Measurements from ENCODE around the gene AAMP. TPM values are rescaled to one million over a fixed set of nuclear protein-coding genes. Genes with fewer than 3 reads are reported as not detected.
"Not testable (repeated sequence)": the region's sequence is repeated elsewhere in the genome, so short reads cannot be mapped to it uniquely, and the experiment has no call there.

Gene AAMP, protein sequence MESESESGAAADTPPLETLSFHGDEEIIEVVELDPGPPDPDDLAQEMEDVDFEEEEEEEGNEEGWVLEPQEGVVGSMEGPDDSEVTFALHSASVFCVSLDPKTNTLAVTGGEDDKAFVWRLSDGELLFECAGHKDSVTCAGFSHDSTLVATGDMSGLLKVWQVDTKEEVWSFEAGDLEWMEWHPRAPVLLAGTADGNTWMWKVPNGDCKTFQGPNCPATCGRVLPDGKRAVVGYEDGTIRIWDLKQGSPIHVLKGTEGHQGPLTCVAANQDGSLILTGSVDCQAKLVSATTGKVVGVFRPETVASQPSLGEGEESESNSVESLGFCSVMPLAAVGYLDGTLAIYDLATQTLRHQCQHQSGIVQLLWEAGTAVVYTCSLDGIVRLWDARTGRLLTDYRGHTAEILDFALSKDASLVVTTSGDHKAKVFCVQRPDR
- 100 to 1,000 TPM in 3 of 4 donors, 10 to 100 TPM in 1; 91.8 to 151 (median 115) TPM for total RNA-seq

- peaks cover 2 to 62% (median 24%) of the 10 kb centered on the region in 4 donors for H3K4me1 ChIP-seq
- H3K9me3 ChIP-seq: no peaks in the 10 kb centered on the region
- peak; percentile 100 for DNase-seq
- H3K36me3 ChIP-seq: peaks cover 0 to 46% (median 3%) of the 10 kb centered on the region in 3 donors
- no peaks in the 10 kb centered on the region for H3K27me3 ChIP-seq
- TF ChIP-seq CTCF (IDR thresholded peaks at IDR 0.05): peak in 4 of 6 experiments; percentile 5 to 27 (median 14)
- peak; percentile 54 to 77 for TF ChIP-seq POLR2A (IDR thresholded peaks at IDR 0.05)
- H3K4me3 ChIP-seq: peak within 1 kb of the TSS; percentile 80 to 96 (median 83)
- peak within 1 kb of the TSS; percentile 81 to 90 (median 84) for H3K27ac ChIP-seq
These were observed at the start of gene AAMP, which contains the start of gene PNKD for GRCh38 chr2:218269900-218270720. AAMP (minus strand) TSS chr2:218270137; CDS start chr2:218270086, 51 bp downstream. PNKD (plus strand) TSS chr2:218270519; CDS start chr2:218270536, 17 bp downstream.

DNA sequence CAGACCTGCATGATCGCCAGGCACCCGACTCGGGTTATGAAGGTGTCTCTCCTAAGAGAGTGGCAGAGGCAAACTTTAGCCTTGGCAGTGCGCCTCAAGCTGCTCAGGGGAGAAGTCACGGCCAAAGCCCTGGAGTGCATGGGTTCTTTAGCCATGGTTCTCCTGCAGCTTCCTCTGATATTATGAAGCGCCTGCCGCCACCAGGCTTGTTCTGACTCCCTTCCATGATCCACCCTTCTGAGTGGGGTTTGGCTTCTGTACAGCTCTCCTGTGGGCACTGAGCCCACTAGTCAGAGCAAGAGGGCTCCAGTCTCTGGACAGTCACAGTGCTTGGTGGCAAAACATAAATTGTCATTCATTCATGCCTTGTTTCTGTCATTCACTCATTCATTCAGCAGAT, 48.3 kb upstream of the AAMP start:
- TF ChIP-seq POLR2A (IDR thresholded peaks at IDR 0.05) (no peak), CTCF (IDR thresholded peaks at IDR 0.05) (no peak)
- no peak overlapping the region for H3K4me3 ChIP-seq
- no peaks in the 10 kb centered on the region for H3K9me3 ChIP-seq
- peaks cover 0 to 15% (median 0%) of the 10 kb centered on the region in 4 donors for H3K4me1 ChIP-seq
- no peak overlapping the region for H3K27ac ChIP-seq
- H3K27me3 ChIP-seq: no peaks in the 10 kb centered on the region
- no peaks in the 10 kb centered on the region for H3K36me3 ChIP-seq
- DNase-seq: no peak

GRCh38 chr2:218317835-218318234, 47.9 kb upstream of the AAMP start:
- Histone ChIP-seq H3K27me3 (no peaks in the 10 kb centered on the region), H3K27ac (no peak overlapping the region), H3K4me1 (peaks cover 0 to 15% (median 0%) of the 10 kb centered on the region in 4 donors), H3K9me3 (no peaks in the 10 kb centered on the region), H3K36me3 (no peaks in the 10 kb centered on the region), H3K4me3 (no peak overlapping the region)
- DNase-seq: no peak
- TF ChIP-seq POLR2A (IDR thresholded peaks at IDR 0.05): no peak
- no peak for TF ChIP-seq CTCF (IDR thresholded peaks at IDR 0.05)

- H3K27me3 ChIP-seq: no peaks in the 10 kb centered on the region
- H3K4me3 ChIP-seq: no peak overlapping the region
- no peaks in the 10 kb centered on the region for H3K9me3 ChIP-seq
- no peaks in the 10 kb centered on the region for H3K36me3 ChIP-seq
- DNase-seq: no peak
- H3K27ac ChIP-seq: no peak overlapping the region
- no peak for TF ChIP-seq POLR2A (IDR thresholded peaks at IDR 0.05)
- no peak for TF ChIP-seq CTCF (IDR thresholded peaks at IDR 0.05)
- H3K4me1 ChIP-seq: peaks cover 0 to 16% (median 0%) of the 10 kb centered on the region in 4 donors
These were observed 47.3 kb upstream of the AAMP start for GRCh38 chr2:218317303-218317630.

DNA sequence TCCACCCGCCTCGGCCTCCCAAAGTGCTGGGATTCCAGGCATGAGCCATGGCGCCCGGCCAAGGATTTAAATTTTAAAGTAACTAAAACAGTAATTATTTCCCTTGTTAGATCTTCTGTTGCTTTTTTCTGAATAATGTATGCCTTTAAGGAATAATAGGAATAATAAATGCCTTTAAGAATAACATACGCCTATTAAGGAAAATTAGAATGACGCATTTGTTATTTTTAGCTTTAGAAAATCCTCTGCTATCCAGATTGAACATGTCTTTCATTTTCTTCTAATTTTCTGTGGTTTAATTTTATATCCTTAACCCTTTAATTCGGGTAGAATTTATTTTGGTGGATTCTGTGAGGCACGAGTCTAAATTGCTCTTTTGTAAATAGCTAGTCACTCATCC, 45.5 kb upstream of the AAMP start:
- H3K36me3 ChIP-seq: no peaks in the 10 kb centered on the region
- no peak for TF ChIP-seq CTCF (IDR thresholded peaks at IDR 0.05)
- no peak for TF ChIP-seq POLR2A (IDR thresholded peaks at IDR 0.05)
- no peaks in the 10 kb centered on the region for H3K27me3 ChIP-seq
- no peak overlapping the region for H3K27ac ChIP-seq
- no peak overlapping the region for H3K4me3 ChIP-seq
- H3K9me3 ChIP-seq: no peaks in the 10 kb centered on the region
- no peak for DNase-seq
- peaks cover 0 to 12% (median 0%) of the 10 kb centered on the region in 4 donors for H3K4me1 ChIP-seq

GRCh38 chr2:218314764-218315163, 44.8 kb upstream of the AAMP start:
- DNase-seq, H3K4me3 ChIP-seq, H3K27me3 ChIP-seq, H3K9me3 ChIP-seq, H3K36me3 ChIP-seq, H3K27ac ChIP-seq: not testable (repeated sequence)
- peaks cover 0 to 12% (median 0%) of the 10 kb centered on the region in 4 donors for H3K4me1 ChIP-seq

Data from Peyer's patch (tissue), 4 donors.